Activated CD4-positive, alpha-beta T cell treated with anti-CD3 and anti-CD28 coated beads for 4 hours (primary cell): Measurements from ENCODE around the gene CGB8.

Experiments
- DNase-seq, 2 donors: peaks; one replicate each; pipeline ENCODE4 v3.0.0-alpha.2; 2020

The CGB8 gene

GRCh38 chr19:49004964-49005614 is 43.8 kb downstream of the CGB8 start:
- DNase-seq = no peak

- no peak for DNase-seq
These were observed 44.8 kb downstream of the CGB8 start for GRCh38 chr19:49004133-49004532.

DNA sequence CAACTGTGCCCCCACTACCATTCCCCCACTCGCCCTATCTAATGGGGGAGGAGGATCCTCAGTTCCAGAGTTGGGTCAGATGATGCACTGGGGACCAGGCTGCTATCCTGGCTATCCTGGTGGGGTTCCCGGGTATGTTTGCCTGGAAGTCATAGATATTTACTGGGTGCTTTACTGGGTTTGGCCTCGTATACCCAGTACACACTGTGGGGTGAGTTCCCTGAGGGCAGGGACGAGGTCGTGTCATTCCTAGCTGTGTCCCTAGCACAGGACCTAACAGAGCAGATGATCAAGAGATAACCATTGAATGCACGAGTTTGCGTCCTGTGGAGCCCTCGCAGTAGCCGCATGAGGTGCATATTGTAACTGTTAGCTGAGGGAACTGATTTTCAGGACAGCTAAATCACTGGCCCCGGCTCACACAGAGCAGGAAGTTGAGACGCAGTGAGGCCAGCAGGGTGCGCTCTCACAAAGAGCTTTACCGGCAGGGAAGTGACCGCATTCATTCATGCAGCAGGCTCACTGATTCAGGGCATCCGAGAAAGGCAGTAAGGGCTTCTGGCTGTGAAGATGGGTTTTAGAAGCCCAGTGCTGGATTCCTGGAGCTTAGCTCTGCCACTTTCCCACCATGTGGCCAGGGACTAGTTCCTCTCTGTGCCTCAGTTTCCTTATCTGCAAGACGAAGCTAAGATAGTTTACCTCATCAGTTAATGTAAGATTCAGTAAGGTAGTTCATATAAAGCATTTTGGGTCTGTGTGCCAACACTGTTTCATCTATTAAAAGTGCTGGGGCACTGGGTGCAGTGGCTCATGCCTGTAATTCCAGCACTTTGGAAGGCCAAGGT is 49.2 kb downstream of the CGB8 start:
- DNase-seq = peak; percentile 62 to 72

- DNase-seq = peak; percentile 26 to 57
These were observed 50.9 kb downstream of the CGB8 start for GRCh38 chr19:48997972-48998371.
